IPS DF 19.7 (cell line): Measurements from ENCODE around the gene CLDN2.
A peak's percentile ranks its signal among the peaks of the same experiment; 100 is the strongest.
"Not testable (repeated sequence)": the region's sequence is repeated elsewhere in the genome, so short reads cannot be mapped to it uniquely, and the experiment has no call there.

Experiments used
- DNase-seq: peaks from one replicate; pipeline ENCODE4 v3.0.0-alpha.2; 2013; ENCODE audit warnings: low read depth, low spot score

The CLDN2 gene, protein sequence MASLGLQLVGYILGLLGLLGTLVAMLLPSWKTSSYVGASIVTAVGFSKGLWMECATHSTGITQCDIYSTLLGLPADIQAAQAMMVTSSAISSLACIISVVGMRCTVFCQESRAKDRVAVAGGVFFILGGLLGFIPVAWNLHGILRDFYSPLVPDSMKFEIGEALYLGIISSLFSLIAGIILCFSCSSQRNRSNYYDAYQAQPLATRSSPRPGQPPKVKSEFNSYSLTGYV

GRCh38 chrX:106919932-106920452, at the start of gene CLDN2:
Gene CLDN2 (plus strand): TSS chrX:106920402. CDS start chrX:106928229, 7,827 bp downstream.
- DNase-seq: peak; percentile 30

DNA sequence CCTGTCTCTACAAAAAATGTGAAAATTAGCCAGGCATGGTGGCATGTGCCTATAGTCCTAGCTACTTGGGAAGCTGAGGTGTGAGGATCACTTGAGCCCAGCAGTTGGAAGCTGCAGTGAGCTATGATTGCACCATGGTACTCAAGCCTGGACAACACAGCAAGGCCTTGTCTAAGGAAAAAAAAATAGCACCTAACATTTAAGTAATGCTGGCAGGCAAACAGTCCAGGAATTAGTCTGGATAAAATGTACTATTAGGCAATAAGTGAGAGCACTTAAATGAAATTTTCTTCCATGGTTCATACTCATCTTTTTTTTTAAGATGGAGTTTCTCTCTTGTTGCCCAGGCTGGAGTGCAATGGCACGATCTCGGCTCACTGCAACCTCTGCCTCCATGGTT, 47.4 kb upstream of the CLDN2 start:
- not testable (repeated sequence) for DNase-seq

GRCh38 chrX:106874075-106874474, 46.1 kb upstream of the CLDN2 start:
- no peak for DNase-seq

- DNase-seq: no peak
Observed at GRCh38 chrX:106875151-106875550, 45.1 kb upstream of the CLDN2 start.

DNA sequence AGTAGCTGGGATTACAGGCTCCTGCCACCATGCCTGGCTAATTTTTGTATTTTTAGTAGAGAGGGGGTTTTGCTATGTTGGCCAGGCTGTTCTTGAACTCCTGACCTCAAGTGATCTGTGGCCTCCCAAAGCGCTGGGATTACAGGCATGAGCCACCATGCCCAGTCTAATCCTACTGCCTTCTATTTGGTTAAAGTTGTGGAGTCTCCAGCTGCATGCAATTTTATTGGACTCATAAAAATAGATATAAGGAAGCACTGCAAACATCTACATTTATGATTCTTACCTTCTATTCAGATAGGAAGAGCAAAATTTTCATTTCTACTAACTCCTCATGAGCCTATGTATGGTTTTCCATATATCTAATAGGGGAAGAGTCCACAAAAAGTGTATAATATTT, 30.7 kb upstream of the CLDN2 start:
- DNase-seq: no peak

DNA sequence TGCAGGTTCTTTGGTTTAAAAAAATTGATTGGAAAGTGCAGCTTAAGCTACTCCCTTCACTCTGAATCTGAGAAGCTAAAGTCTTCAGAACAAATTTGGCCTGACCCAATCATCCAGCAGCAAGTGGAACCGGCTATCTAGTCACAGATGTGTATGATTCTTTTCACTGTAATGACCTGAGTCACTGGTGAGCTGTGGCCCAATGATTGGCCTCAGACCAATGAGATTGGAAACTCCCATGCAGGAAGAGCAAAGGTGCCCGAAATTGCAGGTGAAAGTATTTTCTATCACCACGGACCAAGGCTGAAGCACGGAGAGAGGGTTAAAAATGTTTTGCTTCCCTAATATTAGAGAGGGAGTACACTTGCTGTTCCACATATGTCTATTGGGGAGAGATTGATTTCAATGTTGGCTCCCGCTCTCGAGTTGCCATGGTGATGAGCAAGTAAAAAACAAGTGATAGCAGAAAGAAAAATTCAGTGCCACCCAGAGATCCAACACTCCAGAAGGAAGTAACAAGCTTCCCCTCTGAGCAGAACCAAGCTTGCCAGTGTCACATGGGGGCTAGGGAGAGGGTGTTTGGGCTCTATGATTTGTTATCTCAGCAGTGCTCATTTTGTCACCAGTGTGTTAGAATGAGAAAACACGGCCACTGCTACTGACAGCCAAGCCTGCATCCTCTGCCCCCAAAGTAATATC, 28.3 kb upstream of the CLDN2 start:
- no peak for DNase-seq

DNA sequence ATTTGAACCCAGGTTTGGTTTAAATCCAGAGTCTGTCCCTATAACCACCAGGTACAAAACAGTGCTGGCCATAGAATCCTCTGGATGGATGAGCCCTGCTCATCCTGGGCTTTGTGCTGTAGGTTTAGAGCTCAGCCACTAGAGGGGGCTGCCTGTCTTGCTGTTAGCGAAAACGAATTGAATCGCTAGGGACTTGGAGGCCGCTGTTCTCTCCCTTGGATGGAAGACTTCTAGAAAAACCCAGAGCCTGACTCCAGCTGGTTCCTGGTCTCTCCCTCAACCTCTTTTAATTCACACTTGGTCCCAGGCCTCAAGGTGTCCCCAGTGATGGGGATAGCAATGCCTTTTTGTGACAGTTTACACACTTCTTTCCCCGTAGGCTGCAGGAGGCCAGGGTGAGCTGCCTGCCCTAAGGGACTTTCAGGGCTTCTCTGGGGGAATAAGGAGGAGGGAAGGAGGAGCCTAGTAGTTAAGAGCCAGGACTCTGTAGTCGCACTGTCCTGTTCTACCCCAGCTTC, 25.8 kb upstream of the CLDN2 start:
- peak; percentile 28 for DNase-seq

- DNase-seq: no peak
Observed at GRCh38 chrX:106894978-106895452, 25.2 kb upstream of the CLDN2 start.

- DNase-seq: no peak
Observed at GRCh38 chrX:106897259-106897658, 22.9 kb upstream of the CLDN2 start.

DNA sequence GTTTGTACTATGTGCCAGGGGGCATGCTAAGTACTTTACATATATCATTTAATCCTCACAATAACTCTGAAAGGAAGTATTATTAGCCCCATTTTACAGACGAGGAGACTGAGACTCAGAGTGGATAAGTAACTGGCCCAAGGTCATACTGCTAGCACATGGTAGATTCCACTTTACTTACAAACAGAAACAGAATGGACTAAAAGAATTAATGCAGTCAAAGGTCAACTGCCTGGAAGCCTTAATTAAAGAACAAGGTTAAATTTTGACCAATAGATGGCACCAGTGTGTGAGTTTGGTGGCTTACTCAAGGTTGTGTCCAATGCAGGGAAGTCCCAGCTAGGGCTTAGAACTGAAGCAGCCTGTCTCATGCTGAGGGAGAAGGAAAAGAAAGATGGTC, 21.7 kb upstream of the CLDN2 start:
- peak; percentile 7 for DNase-seq

GRCh38 chrX:106899276-106899675, 20.9 kb upstream of the CLDN2 start:
- no peak for DNase-seq

DNA sequence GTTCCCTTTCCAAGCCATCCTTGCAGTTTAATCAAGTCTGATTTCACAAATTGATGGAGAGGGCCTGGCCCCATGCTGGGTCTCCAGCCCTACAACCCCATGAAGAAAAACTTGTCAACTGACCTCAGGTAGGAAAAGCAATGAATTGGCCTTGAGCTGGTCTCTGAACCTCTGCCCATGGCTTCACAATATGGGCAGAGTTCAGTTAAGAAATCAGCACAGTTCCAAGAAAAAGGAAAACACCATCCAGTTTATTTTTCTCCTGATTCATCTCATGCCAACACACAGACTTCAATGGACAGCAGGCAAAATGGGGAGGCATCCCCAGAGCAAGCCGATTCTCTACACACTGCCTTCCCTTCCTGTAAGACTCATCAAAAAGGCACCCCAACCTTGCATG, 20.4 kb upstream of the CLDN2 start:
- DNase-seq: no peak

- DNase-seq: no peak
Observed at GRCh38 chrX:106901341-106901740, 18.9 kb upstream of the CLDN2 start.

- no peak for DNase-seq
Observed at GRCh38 chrX:106901781-106902219, 18.4 kb upstream of the CLDN2 start.

GRCh38 chrX:106902684-106903083, 17.5 kb upstream of the CLDN2 start:
- no peak for DNase-seq

DNA sequence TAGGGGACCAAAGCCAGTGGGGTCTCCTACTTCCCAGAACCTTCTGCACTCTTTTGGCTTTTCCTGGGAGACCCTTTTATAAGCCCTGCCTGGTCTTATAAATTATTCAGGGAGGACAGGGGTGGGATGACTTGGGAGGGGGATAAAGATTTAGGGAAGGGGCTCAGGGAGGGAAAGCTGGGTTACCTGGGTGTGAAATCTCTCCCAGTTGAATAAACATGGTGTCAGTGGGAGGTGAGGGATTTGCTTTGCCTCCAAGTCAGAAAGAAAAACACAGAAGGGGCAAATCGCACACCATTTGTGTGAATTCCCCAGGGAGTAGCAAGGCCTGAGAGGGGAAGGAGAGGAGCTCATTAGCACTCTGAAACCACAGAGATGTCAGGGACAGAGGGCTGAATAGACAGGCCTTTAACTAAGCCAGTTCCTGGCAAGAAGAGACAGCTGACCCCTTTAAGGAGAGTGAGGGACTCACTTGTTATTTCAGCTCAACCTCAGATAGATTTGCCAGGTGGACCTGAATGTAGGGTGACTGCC, 16.8 kb upstream of the CLDN2 start, which contains the start of gene RIPPLY1:
RIPPLY1 (minus strand) TSS at position 51 of the 534 bp plus-strand sequence. CDS start 54 bp downstream, outside the sequence.
- DNase-seq: no peak

DNA sequence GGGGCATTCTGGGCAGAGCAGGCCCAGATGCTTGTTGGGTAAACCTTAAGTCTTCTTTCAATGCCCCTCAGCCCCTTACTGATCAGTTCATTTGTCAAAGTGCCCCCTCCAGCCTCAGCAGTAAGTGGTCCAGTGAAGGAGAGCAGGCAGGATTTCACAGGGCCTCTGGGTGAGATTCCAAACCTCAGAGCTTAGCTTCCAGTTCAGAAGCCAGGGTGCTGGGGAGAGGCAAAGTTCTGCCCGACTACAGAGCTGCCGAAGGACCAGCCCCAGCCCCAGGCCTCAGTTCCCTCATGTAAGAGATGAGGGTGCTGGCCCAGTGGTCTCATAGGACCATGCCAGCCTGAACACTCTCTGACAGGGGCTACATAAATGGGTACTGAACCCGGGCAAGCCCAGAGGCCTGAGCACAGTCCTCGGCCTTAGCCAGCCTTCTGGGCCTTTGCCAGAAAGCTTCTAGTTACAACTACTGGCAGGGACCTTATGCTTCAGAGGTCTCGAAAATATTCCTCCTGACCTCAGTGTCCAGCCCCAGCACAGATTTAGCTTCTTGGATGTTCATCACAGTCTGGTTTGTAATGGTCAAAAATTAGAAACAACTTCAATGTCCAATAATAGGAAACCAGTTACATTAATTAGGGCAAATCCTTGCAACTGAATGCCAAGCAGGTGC, 16.2 kb upstream of the CLDN2 start:
- DNase-seq: no peak

DNA sequence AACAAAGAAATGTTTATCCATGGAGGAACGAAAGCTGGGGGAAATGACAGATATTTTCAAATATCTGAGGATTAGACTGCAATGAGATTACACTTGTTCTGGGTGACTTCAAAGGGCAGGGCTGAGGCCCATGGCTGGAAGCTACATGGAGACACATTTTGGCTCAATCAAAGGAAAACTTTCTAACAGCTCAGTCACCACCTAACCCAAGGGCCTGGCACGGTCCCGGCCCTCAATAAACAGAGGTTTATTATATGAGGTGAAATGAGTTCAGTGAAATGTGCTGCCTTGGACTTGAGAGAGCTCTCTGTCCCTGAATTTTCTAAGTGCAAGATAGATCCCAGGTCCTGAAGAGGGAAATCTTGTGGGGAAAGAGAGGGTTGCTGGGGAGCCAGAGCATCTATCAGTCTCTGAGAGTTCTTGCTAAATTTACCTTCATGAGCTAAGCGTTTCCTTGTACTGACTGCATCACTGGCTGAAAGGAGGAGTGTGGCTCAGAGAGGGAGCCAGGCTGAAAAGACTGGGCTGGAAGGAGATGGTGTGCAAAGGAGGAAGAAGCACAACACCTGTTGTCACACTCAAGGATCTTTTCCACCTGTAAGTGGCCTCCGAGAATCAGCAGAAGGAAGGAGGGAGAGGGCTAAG, 15.0 kb upstream of the CLDN2 start:
- DNase-seq: no peak

DNA sequence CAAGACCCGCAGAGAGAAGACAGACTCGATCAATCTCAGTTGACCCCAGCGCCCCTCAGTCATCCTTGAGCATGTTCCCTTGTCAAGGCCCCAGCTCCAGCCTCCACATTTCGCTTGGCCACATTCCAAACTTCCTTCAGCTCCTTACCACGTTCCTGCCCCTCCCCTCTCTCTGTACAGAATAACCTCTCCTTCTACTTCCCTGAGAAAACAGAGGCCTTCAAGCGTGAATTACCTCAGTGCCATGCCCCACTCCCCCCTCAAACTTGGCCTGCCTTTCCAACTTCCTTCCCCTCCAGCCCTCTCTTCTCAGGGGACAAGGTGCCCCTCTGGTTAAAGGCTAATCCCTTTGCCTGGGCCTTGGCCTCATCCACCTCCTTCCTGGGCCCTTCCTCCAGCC, 13.8 kb upstream of the CLDN2 start:
- DNase-seq: no peak

- DNase-seq: no peak
Observed at GRCh38 chrX:106912864-106913263, 7.3 kb upstream of the CLDN2 start.

GRCh38 chrX:106917830-106918500, 2.2 kb upstream of the CLDN2 start:
- no peak for DNase-seq
